NCI-H2029 treated with DMSO at 0.1 percent for 48 hours (cell line): ENCODE results near the gene GOLGA8S.
"Not testable (repeated sequence)": the region's sequence is repeated elsewhere in the genome, so short reads cannot be mapped to it uniquely, and the experiment has no call there.

Experiments used
- DNase-seq: peaks from one replicate; lab custom pipeline; 2025; lab: John Stamatoyannopoulos, UW

Gene GOLGA8S

DNA sequence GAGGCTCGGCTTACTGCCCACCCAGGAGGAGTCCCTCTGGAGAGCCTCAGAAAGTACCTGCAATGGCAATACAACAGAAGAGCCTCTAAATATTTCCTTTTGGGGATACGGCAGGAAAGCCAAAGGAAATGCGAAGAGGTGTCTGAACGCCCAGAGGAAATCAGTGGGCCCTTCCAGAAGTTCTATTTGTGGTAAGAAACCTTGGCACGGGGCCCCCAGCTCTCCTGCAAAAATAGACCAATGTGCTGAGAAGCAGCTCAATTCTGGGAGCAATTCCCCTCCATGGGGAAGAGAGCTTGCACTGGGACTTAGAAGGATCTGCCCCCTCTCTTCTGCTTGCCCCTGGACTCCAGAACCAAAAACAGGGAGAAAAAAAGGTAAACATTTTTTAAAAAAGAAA, 44.7 kb downstream of the GOLGA8S start:
- DNase-seq: not testable (repeated sequence)

DNA sequence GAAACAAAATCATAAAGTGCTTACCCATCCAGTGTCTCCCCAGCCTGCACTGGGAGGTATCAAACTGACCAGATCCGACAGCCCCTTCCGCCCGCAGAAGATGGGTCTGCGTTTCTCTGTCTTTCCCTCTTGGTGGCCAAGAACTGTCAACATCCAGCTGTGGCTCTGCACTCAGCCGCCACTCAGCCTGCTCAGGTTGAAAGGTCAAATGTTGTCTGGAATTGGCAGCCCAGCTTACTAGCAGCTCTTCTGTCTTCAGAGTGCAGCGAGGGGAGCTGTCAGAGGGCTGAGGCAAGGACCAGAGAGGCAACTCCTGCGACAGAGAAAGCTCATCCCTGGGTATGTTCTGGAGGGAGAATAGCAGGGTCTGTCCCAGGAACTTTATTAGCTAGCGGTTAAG, 47.1 kb downstream of the GOLGA8S start:
- DNase-seq: no peak

DNA sequence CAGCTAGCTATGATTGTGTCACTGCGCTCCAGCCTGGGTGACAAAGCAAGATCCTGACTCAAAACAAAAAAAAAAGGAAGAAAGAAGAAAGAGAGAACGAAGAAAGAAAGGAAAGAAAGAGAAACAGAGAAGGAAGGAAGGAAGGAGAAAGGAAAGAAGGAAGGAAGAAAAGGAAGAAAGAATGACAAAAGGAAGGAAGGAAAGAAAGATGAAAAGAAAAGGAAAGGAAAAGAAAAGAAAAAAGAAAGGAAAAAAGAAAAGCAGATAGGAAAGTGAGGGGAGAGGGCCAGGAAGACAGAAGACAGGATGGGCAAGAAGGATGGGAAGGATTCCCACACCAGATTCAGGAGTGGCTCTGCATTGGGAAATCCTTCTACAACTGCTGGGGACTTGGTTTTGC, 47.6 kb downstream of the GOLGA8S start:
- no peak for DNase-seq

DNA sequence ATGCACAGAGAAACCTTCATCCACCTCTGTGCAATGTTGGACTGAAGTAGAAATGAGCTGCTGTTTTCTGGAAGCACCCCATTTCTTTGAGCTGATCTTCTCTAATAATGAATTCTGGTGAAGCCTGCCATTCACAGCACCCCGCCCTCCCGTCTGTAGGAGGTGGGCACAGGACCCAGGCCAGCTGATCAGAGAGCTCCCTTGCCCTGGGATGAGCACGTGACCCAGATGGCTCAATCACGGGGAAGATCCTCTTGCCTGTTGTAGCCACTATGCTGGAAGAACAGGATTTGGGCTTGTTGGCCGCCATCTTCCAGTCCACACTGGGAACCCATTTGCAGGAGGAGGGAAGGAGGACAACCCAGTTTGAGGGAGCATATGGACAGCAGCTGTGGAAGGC, 48.0 kb downstream of the GOLGA8S start:
- DNase-seq: no peak

DNA sequence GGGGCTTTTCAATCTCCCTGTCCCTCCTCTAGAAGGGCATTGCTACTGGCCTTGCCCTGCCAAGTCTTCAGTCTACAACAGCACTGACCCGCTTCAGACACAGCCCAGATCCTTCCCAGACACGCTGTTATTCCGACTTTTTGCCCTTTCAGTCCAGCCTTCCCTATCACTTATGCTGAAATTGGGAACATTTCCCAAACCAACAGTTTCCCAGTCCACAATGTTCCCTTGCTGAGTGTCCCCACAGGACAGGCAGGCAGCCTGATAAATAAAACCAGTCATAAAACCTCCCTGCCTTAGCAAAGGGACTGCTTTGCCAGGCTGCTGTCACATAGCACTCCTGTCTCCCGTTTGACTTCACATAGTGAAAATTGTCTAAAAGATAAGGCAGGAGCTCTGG, 49.0 kb downstream of the GOLGA8S start:
- DNase-seq: no peak

DNA sequence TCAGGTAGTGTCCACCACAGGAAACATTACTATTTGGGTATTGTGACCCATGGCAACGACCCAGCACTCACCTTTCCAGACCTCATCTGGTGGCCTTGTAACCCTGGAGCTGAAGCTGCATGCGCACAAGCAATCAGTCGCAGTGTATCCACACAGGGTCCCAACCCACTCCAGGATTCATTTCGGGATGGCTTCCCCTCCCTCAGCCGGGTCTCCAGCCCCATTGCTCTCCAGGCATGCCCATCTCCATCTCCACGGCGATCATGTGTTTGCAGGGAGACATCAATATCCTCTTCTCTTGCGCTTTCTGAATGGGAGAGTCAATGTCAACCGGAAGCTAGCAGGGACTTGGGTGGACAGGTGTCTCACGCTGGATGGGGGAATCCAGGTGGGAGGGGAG, 57.3 kb downstream of the GOLGA8S start:
- no peak for DNase-seq

DNA sequence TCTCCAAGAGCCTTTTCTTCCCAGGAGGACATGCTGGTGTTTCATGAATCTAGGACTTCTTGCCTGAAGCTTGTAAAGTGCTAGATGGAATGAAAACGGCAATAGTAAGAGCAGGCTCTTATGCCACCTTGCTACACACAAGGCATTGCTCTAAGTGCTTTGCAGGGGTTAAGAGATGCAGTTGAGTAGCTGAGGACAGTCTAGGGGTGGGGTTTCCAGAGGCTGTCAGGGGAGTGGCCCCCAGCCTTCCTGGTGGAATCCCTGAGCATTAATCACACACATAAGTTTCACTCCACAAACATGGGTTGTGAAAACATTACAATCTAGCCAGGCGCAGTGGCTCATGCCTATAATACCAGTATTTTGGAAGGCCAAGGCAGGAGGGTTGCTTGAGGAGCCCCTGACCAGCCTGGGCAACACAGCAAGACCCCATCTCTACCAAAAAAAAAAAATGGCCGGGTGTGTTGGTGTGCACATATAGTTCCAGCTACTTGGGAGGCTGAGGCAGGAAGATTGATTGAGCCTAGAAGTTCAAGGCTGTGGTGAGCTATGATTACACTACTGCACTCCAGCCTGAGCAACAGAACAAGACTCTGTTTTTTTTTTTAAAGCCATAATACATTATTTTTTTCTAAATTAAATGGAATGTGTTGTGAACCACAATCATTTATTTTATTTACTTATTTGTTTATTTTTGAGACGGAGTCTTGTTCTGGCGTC, 58.5 kb downstream of the GOLGA8S start:
- not testable (repeated sequence) for DNase-seq
